ENCODE results near the gene RYR2. TPM values are rescaled to one million over a fixed set of nuclear protein-coding genes. Genes with fewer than 3 reads are reported as not detected.

The RYR2 gene
- total and polyA plus RNA-seq, 12 donors: 43.1 to 1,252 (median 872) TPM

- no peak overlapping the region for H3K4me3 ChIP-seq
- H3K9me3 ChIP-seq: peaks cover 0 to 3% (median 0%) of the 10 kb centered on the region in 11 donors
- intact Hi-C loops (cut with DNase I): no loop called here
- no peak for TF ChIP-seq CTCF (IDR thresholded peaks at IDR 0.05)
- WGBS, 2 donors: 39 to 52% methylated on average over 3 of the region's 3 CpGs
- no peaks in the 10 kb centered on the region for H3K27me3 ChIP-seq
- peaks cover 0 to 35% (median 0%) of the 10 kb centered on the region in 9 donors for H3K4me1 ChIP-seq
- ATAC-seq (peak in 2 of 8 donors; percentile 9 to 43), DNase-seq (no peak)
- peak overlapping the region in 1 of 10 donors; percentile 17 for H3K27ac ChIP-seq
- H3K36me3 ChIP-seq: peaks cover 0 to 44% (median 0%) of the 10 kb centered on the region in 9 donors
Measured at GRCh38 chr1:237393632-237394031, 351.6 kb downstream of the RYR2 start.

GRCh38 chr1:237394281-237394680 is 352.3 kb downstream of the RYR2 start:
- Histone ChIP-seq H3K4me1 (peaks cover 0 to 33% (median 0%) of the 10 kb centered on the region in 9 donors), H3K36me3 (peaks cover 0 to 44% (median 0%) of the 10 kb centered on the region in 9 donors), H3K27ac (no peak overlapping the region), H3K9me3 (peaks cover 0 to 9% (median 0%) of the 10 kb centered on the region in 11 donors), H3K27me3 (no peaks in the 10 kb centered on the region), H3K4me3 (no peak overlapping the region)
- intact Hi-C loops (cut with DNase I): no loop called here
- 76 to 81% methylated on average over 2 of the region's 2 CpGs for WGBS, 2 donors
- ATAC-seq (no peak), DNase-seq (no peak)
- no peak for TF ChIP-seq CTCF (IDR thresholded peaks at IDR 0.05)

- H3K27me3 ChIP-seq: no peaks in the 10 kb centered on the region
- TF ChIP-seq CTCF (IDR thresholded peaks at IDR 0.05): no peak
- H3K36me3 ChIP-seq: peaks cover 0 to 56% (median 0%) of the 10 kb centered on the region in 9 donors
- no peak overlapping the region for H3K27ac ChIP-seq
- ATAC-seq (no peak), DNase-seq (no peak)
- 29 to 37% methylated on average over 1 of the region's 1 CpG for WGBS, 2 donors
- H3K4me3 ChIP-seq: no peak overlapping the region
- intact Hi-C loops (cut with DNase I): no loop called here
- peaks cover 0 to 27% (median 0%) of the 10 kb centered on the region in 9 donors for H3K4me1 ChIP-seq
- peaks cover 0 to 13% (median 0%) of the 10 kb centered on the region in 11 donors for H3K9me3 ChIP-seq
Measured at GRCh38 chr1:237396426-237396825, 354.4 kb downstream of the RYR2 start.

- WGBS, 2 donors: 84% methylated on average over 4 of the region's 4 CpGs
- no peak for TF ChIP-seq CTCF (IDR thresholded peaks at IDR 0.05)
- no peak for ATAC-seq
- no peak for DNase-seq
- Histone ChIP-seq H3K9me3 (peaks cover 0 to 20% (median 0%) of the 10 kb centered on the region in 11 donors), H3K27me3 (no peaks in the 10 kb centered on the region), H3K4me3 (no peak overlapping the region), H3K27ac (no peak overlapping the region), H3K4me1 (peaks cover 0 to 14% (median 0%) of the 10 kb centered on the region in 9 donors), H3K36me3 (peaks cover 0 to 72% (median 0%) of the 10 kb centered on the region in 9 donors)
- intact Hi-C loops (cut with DNase I): no loop called here
Measured at GRCh38 chr1:237398751-237399150, 356.8 kb downstream of the RYR2 start.
